Measurements from ENCODE around the gene HTRA3.

The HTRA3 gene

DNA sequence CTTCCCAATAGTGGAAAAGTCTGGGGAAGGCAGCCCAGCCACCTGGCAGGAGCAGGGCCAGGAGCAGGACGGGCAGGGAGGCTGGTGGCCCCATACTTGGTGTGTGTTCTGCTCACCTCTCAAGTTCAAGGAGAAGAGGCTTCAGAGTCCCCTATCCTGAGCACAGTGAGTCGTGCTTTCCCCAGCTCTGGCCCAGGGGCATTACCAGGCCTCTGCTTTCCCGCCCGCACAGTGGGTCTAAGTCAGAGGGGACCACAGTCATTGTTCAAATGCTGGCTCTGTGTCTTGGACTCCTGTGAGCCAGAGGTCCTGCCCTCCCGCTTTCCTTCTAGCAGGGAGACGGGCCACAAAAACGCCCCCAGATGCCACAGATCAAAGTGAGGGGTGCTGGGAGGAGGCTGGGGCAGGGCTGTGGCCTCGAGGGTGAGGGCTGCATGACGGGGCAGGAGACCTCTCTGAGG is 27.6 kb downstream of the HTRA3 start:
- Histone ChIP-seq H3K36me3 (peaks cover 51% of the 10 kb centered on the region), H3K4me3 (ENCODE audit: low read depth in 1 of 2, low read length in 1 of 2) (no peak overlapping the region), H3K27me3 (no peaks in the 10 kb centered on the region), H3K9me3 (no peaks in the 10 kb centered on the region), H3K27ac (no peak overlapping the region), H3K4me1 (ENCODE audit: control insufficient read depth in 1 of 2, insufficient read depth in 1 of 2, low read depth in 1 of 2, low read length in 1 of 2) (peaks cover 8 to 12% of the 10 kb centered on the region in 2 experiments)
- TF ChIP-seq, protein P1, sequence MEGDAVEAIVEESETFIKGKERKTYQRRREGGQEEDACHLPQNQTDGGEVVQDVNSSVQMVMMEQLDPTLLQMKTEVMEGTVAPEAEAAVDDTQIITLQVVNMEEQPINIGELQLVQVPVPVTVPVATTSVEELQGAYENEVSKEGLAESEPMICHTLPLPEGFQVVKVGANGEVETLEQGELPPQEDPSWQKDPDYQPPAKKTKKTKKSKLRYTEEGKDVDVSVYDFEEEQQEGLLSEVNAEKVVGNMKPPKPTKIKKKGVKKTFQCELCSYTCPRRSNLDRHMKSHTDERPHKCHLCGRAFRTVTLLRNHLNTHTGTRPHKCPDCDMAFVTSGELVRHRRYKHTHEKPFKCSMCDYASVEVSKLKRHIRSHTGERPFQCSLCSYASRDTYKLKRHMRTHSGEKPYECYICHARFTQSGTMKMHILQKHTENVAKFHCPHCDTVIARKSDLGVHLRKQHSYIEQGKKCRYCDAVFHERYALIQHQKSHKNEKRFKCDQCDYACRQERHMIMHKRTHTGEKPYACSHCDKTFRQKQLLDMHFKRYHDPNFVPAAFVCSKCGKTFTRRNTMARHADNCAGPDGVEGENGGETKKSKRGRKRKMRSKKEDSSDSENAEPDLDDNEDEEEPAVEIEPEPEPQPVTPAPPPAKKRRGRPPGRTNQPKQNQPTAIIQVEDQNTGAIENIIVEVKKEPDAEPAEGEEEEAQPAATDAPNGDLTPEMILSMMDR (IDR thresholded peaks at IDR 0.05), result no peak

DNA sequence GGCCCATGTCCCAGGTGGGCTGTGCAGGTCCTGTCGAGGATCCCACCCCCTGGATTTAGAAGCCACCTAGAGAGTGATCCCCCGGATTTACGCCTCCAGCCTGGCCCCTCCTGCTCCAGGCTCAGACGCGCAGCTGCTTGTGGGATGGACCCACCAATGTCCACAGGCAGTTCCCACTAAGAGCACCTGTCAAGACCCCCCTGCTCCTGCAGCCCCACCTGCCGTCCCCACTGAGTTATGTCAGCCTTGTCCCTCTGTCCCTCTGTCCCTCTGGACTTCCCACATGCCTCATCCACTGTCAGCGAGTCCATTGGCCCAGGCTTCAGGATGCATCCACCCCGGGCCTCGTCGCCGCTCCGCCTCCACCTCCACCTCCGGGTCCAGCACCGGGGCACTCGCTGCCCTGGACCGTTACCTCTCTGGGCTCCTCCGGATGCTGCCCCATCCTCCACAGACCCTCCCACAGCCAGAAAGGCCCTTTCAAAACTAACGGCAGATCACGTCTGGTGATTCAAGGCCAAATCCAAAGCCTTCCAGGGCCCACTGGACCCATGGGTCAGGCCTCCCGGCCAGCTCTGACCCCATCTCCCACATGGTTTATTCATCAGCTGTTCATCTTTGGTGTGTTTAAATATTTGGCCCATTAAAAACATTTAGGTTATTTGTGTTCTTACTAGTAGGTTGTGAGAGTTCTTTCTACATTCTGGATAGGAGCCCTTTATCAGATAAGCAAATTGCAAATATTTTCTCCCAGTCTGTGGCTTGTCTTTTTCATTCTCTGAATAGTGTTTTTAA is 28.3 kb downstream of the HTRA3 start:
- H3K27me3 ChIP-seq, result no peaks in the 10 kb centered on the region
- H3K4me3 ChIP-seq (ENCODE audit: low read depth in 1 of 2, low read length in 1 of 2), result no peak overlapping the region
- H3K36me3 ChIP-seq, result peaks cover 47% of the 10 kb centered on the region

DNA sequence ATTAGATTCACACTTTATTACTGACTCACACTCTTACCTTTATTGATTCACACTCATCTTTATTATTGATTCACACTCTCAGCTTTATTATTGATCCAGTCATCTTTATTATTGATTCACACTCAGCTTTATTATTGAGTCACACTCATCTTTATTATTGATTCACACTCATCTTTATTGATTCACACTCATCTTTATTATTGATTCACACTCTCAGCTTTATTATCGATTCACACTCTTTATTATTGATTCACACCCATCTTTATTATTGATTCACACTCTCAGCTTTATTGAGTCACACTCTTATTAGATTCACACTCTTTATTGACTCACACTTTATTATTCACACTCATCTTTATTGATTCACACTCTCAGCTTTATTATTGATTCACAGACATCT is 31.3 kb downstream of the HTRA3 start:
- TF ChIP-seq, protein P1 (IDR thresholded peaks at IDR 0.05), result no peak
- no peak overlapping the region for H3K27ac ChIP-seq
- no peaks in the 10 kb centered on the region for H3K27me3 ChIP-seq

More for the DNA sequence above, 28.3 kb downstream of the HTRA3 start:
- Histone ChIP-seq H3K27ac (no peak overlapping the region), H3K4me1 (ENCODE audit: control insufficient read depth in 1 of 2, insufficient read depth in 1 of 2, low read depth in 1 of 2, low read length in 1 of 2) (peaks cover 8 to 12% of the 10 kb centered on the region in 2 experiments), H3K9me3 (no peaks in the 10 kb centered on the region)
- TF ChIP-seq, protein P1 (IDR thresholded peaks at IDR 0.05), result no peak

DNA sequence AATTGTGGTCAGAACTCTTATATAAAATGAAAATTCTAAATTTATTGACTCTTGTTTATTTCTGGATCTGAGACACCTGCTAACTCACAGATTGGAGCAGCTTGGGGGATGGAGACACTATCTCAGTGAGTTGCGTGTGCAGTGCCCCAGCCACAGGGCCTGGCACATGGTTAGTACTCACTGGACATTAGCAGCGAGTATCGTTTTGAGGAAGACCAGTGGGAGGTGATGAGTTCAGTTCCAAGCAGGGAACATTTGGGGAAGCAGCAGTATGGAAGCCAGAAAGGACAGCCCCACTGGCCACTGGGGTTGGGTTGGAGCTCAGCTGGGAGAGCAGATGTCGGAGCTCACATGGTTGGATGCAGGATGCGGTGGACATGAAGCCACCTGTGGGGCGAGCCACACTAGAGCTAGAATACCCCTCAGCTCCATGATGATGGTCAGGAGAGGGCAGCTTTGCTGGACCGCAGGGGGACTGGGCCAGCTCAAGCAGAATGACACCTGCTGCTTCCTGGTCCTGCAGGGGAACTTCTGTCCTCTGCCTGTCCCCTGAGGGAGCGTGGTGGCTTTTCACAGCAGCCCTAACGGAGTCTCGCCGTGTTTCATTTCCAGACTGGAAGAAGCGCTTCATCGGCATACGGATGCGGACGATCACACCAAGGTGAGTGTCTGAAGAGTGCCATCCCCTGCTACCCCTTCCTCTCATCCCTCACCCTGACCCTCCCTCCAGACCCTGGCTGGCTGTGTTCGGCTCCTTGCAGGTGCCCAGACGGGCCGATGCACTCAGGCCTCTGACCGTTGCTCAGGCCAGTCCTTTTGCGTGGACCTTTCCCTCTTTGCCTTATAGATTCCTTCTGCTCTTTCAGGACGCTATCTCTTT is 32.5 kb downstream of the HTRA3 start:
- TF ChIP-seq, protein P1 (IDR thresholded peaks at IDR 0.05), result no peak
- Histone ChIP-seq H3K4me1 (ENCODE audit: control insufficient read depth in 1 of 2, insufficient read depth in 1 of 2, low read depth in 1 of 2, low read length in 1 of 2) (peaks cover 0 to 10% of the 10 kb centered on the region in 2 experiments), H3K27ac (no peak overlapping the region), H3K36me3 (peaks cover 44% of the 10 kb centered on the region), H3K4me3 (ENCODE audit: low read depth in 1 of 2, low read length in 1 of 2) (no peak overlapping the region), H3K27me3 (no peaks in the 10 kb centered on the region), H3K9me3 (no peaks in the 10 kb centered on the region)

More for the DNA sequence above, 31.3 kb downstream of the HTRA3 start:
- peaks cover 0 to 10% of the 10 kb centered on the region in 2 experiments for H3K4me1 ChIP-seq (ENCODE audit: control insufficient read depth in 1 of 2, insufficient read depth in 1 of 2, low read depth in 1 of 2, low read length in 1 of 2)
- no peaks in the 10 kb centered on the region for H3K9me3 ChIP-seq
- H3K36me3 ChIP-seq, result peaks cover 41% of the 10 kb centered on the region
- H3K4me3 ChIP-seq (ENCODE audit: low read depth in 1 of 2, low read length in 1 of 2), result no peak overlapping the region

DNA sequence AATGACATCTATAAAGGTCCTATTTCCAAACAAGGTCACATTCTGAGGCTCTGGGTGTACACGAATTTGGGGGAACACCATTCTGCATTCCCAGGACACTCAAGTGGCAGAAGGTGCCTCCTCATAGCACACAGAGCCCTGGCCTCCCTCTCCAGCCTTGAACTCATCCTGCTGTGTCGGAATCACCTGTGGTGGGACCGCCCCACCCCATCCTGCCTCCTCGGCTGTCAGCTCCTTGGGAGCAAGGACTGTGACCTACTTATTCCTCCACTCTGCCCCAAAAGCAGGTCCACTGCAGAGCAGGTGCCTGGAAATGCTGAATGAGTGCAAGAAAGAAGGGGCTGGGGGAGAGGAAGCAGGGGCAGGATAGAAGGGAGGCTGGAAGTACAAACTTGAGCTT is 33.5 kb downstream of the HTRA3 start:
- H3K9me3 ChIP-seq, result no peaks in the 10 kb centered on the region
- peaks cover 40% of the 10 kb centered on the region for H3K36me3 ChIP-seq
- no peak overlapping the region for H3K4me3 ChIP-seq (ENCODE audit: low read depth in 1 of 2, low read length in 1 of 2)
- H3K4me1 ChIP-seq (ENCODE audit: control insufficient read depth in 1 of 2, insufficient read depth in 1 of 2, low read depth in 1 of 2, low read length in 1 of 2), result peaks cover 0 to 10% of the 10 kb centered on the region in 2 experiments
- TF ChIP-seq, protein P1 (IDR thresholded peaks at IDR 0.05), result no peak
- peak overlapping the region; percentile 29 for H3K27ac ChIP-seq
- H3K27me3 ChIP-seq, result no peaks in the 10 kb centered on the region

Measured in neutrophil (primary cell).